SK-N-SH (cell line): ENCODE results near the gene MAPK10. TPM values are rescaled to one million over a fixed set of nuclear protein-coding genes. Genes with fewer than 3 reads are reported as not detected.

Experiments used
- CTCF ChIA-PET: fragments of 300-600, 350-600 bp; formaldehyde crosslinking; extraction: SDS; loops from one replicate; lab custom pipeline; 2021; lab: Yijun Ruan, JAX
- POLR2A ChIA-PET: fragments of 350-600 bp; sonication (Branson Sonifier 250); formaldehyde crosslinking; extraction: SDS; loops from one replicate; lab custom pipeline; 2020; ENCODE audit warnings: antibody characterized with exemption, inconsistent platforms; lab: Yijun Ruan, JAX
- DNase-seq: peaks from one replicate; pipeline ENCODE4 v3.0.0; 2012
- H2AFZ ChIP-seq: fragments of 200-600 bp; sonication (generic); 2 replicates; pipeline ENCODE4 v1.8.1; 2016; ENCODE audit warnings: antibody characterized with exemption, mild to moderate bottlenecking, low read depth
- H3F3A ChIP-seq: fragments of 200-600 bp; sonication (generic); replicated peaks from 2 replicates; pipeline ENCODE3; 2016; ENCODE audit warnings: antibody characterized with exemption, mild to moderate bottlenecking; ENCODE audit not compliant: insufficient read depth
- H3K27ac ChIP-seq, 2 experiments: fragments of 200-500 bp in 1 of 2; fragments of 200-600 bp in 1 of 2; sonication (Bioruptor generic) in 1 of 2; sonication (generic), shearing (Covaris generic) in 1 of 2; 2 replicates each; pipeline versions ENCODE4 v1.5.1 to v1.6.1; 2014 to 2016; ENCODE audit warnings: low read depth in 2 of 2, inconsistent platforms in 1 of 2, low read length in 1 of 2, mild to moderate bottlenecking in 1 of 2, mixed read lengths in 1 of 2
- H3K27me3 ChIP-seq: fragments of 200-600 bp; sonication (generic), shearing (Covaris generic); 2 replicates; pipeline ENCODE4 v1.6.1; 2016; ENCODE audit warnings: mixed run types; ENCODE audit not compliant: insufficient read depth
- H3K36me3 ChIP-seq, 2 experiments: fragments of 200-500 bp in 1 of 2; fragments of 200-600 bp in 1 of 2; sonication (Bioruptor generic) in 1 of 2; sonication (generic) in 1 of 2; replicated peaks in 1 of 2; 2 replicates each; pipeline versions ENCODE3 to v1.5.1; 2014 to 2016; ENCODE audit warnings: low read length in 1 of 2, mild to moderate bottlenecking in 1 of 2; ENCODE audit not compliant: insufficient read depth in 2 of 2, control insufficient read depth in 1 of 2
- H3K4me1 ChIP-seq, 2 experiments: fragments of 200-500 bp in 1 of 2; fragments of 200-600 bp in 1 of 2; sonication (Bioruptor generic) in 1 of 2; sonication (generic), shearing (Covaris generic) in 1 of 2; 2 replicates each; pipeline versions ENCODE4 v1.5.1 to v1.6.1; 2014 to 2016; ENCODE audit warnings: low read depth in 1 of 2, low read length in 1 of 2, mixed run types in 1 of 2; ENCODE audit not compliant: insufficient read depth in 2 of 2, control insufficient read depth in 1 of 2
- H3K4me2 ChIP-seq: fragments of 200-600 bp; sonication (generic), shearing (Covaris generic); 2 replicates; pipeline ENCODE4 v1.6.1; 2017; ENCODE audit warnings: mixed run types
- H3K4me3 ChIP-seq, 2 experiments: fragments of 200-500 bp in 1 of 2; fragments of 200-600 bp in 1 of 2; sonication (Bioruptor generic) in 1 of 2; sonication (generic), shearing (Covaris generic) in 1 of 2; 2 replicates each; pipeline versions ENCODE4 v1.5.1 to v1.8.1; 2014 to 2016; ENCODE audit warnings: low read depth in 2 of 2, inconsistent platforms in 1 of 2, low read length in 1 of 2, mild to moderate bottlenecking in 1 of 2, mixed read lengths in 1 of 2, moderate library complexity in 1 of 2
- H3K79me2 ChIP-seq: fragments of 200-600 bp; sonication (generic); 2 replicates; pipeline ENCODE4 v1.8.1; 2017; ENCODE audit warnings: mild to moderate bottlenecking; ENCODE audit not compliant: insufficient read depth
- H3K9ac ChIP-seq: fragments of 200-600 bp; sonication (generic); 2 replicates; pipeline ENCODE4 v1.6.1; 2017; ENCODE audit warnings: mixed run types
- H3K9me2 ChIP-seq: fragments of 200-600 bp; sonication (generic); 2 replicates; pipeline ENCODE4 v1.6.1; 2017; ENCODE audit warnings: mixed run types
- H3K9me3 ChIP-seq: fragments of 200-600 bp; sonication (generic); 2 replicates; pipeline ENCODE4 v1.6.1; 2017; ENCODE audit warnings: mixed run types, mild to moderate bottlenecking, moderate library complexity
- H4K20me1 ChIP-seq: fragments of 200-600 bp; sonication (generic); 2 replicates; pipeline ENCODE4 v1.6.1; 2017; ENCODE audit warnings: mild to moderate bottlenecking, mixed run types; ENCODE audit not compliant: insufficient read depth
- ELF1 ChIP-seq: IDR thresholded peaks from 2 replicates; pipeline ENCODE4 v1.4.0; 2012
- EP300 ChIP-seq, 2 experiments: IDR thresholded peaks; 2 replicates each; pipeline versions ENCODE4 v1.4.0 to v1.6.1; 2012; ENCODE audit warnings: borderline replicate concordance in 1 of 2, low read depth in 1 of 2, low read length in 1 of 2
- FOXJ3 ChIP-seq: sonication (generic); formaldehyde crosslinking; IDR thresholded peaks from 2 replicates; pipeline ENCODE4 v1.5.1; 2020; ENCODE audit warnings: mild to moderate bottlenecking, missing genetic modification reagents
- GATA2 ChIP-seq: sonication (generic); formaldehyde crosslinking; IDR thresholded peaks from 2 replicates; pipeline ENCODE4 v1.5.0; 2020; ENCODE audit warnings: mild to moderate bottlenecking, missing genetic modification reagents
- NFIC ChIP-seq: IDR thresholded peaks from 2 replicates; pipeline ENCODE4 v1.4.0; 2012; ENCODE audit warnings: borderline replicate concordance
- RCOR1 ChIP-seq: fragments of 150-350 bp; IDR thresholded peaks from 2 replicates; pipeline ENCODE4 v1.6.1; 2017; ENCODE audit warnings: antibody characterized with exemption, low read length
- SIN3A ChIP-seq: IDR thresholded peaks from 2 replicates; pipeline ENCODE4 v1.6.1; 2012; ENCODE audit warnings: low read depth, mild to moderate bottlenecking, low read length, moderate library complexity, borderline replicate concordance
- TEAD4 ChIP-seq: IDR thresholded peaks from 2 replicates; pipeline ENCODE4 v1.4.0; 2012; ENCODE audit warnings: mild to moderate bottlenecking, borderline replicate concordance; ENCODE audit not compliant: insufficient read depth
- YY1 ChIP-seq: IDR thresholded peaks from 2 replicates; pipeline ENCODE4 v1.4.0; 2012; ENCODE audit warnings: low read depth, mild to moderate bottlenecking
- WGBS: methylation state at CpG from one replicate; pipeline ENCODE4 v1.1.6; 2017; ENCODE audit warnings: low lambda C conversion rate; 5-methylcytosine and 5-hydroxymethylcytosine counted together
- polyA plus RNA-seq, 3 experiments: library from polyadenylated mRNA; depleted of rRNA; stranded (reverse); fragments of >200 nt; gene quantifications; 2 replicates each; pipeline ENCODE4 v1.2.3, GENCODE V29; 2012
- TF ChIP-seq, protein P1 (sequence below): IDR thresholded peaks from 2 replicates; pipeline ENCODE4 v1.4.0; 2012; ENCODE audit warnings: low read depth, borderline replicate concordance
- TF ChIP-seq, protein P2 (sequence below): IDR thresholded peaks from 2 replicates; pipeline ENCODE4 v1.6.1; 2012; ENCODE audit warnings: mild to moderate bottlenecking, low read depth, low read length, moderate library complexity
- TF ChIP-seq, protein P3 (sequence below): IDR thresholded peaks from 2 replicates; pipeline ENCODE4 v1.4.0; 2012; ENCODE audit warnings: low read depth, borderline replicate concordance
- TF ChIP-seq, protein P4 (sequence below): IDR thresholded peaks from 2 replicates; pipeline ENCODE4; 2012

The MAPK10 gene
- polyA plus RNA-seq, 1 of the 3 experiments (the other 2 are of a cell fraction): 8.1 TPM

DNA sequence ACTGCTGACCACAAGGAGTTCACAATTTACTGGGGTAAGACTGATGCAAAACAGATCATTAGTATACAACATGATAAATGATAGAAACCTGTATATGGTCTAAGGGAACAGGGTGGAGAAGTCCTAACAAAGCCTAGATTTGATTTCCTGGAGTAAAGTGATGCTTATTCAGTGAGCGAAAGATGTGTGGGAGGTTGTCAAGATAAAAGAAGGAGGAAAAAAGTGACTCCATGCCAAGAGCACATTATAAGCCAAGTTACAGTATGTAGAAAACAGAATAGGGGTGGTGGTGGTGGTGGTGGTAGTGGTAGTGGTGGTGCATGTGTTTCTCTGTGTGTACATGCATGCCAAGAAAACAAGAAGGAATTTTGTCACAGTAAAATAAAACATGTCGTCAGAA, 325.2 kb downstream of the MAPK10 start:
- Histone ChIP-seq H3K79me2 (no peaks in the 10 kb centered on the region), H3K4me3 (no peak overlapping the region), H3K9me3 (no peaks in the 10 kb centered on the region), H3F3A (peaks cover 13% of the 10 kb centered on the region)
- TF ChIP-seq RCOR1 (no peak), YY1 (no peak), TEAD4 (no peak), GATA2 (no peak), SIN3A (no peak), EP300 (IDR thresholded peaks at IDR 0.05; ENCODE audit: borderline replicate concordance in 1 of 2, low read depth in 1 of 2, low read length in 1 of 2) (no peak), FOXJ3 (CRISPR knock-in tag) (no peak), NFIC (no peak), ELF1 (no peak)
- TF ChIP-seq, protein P1, sequence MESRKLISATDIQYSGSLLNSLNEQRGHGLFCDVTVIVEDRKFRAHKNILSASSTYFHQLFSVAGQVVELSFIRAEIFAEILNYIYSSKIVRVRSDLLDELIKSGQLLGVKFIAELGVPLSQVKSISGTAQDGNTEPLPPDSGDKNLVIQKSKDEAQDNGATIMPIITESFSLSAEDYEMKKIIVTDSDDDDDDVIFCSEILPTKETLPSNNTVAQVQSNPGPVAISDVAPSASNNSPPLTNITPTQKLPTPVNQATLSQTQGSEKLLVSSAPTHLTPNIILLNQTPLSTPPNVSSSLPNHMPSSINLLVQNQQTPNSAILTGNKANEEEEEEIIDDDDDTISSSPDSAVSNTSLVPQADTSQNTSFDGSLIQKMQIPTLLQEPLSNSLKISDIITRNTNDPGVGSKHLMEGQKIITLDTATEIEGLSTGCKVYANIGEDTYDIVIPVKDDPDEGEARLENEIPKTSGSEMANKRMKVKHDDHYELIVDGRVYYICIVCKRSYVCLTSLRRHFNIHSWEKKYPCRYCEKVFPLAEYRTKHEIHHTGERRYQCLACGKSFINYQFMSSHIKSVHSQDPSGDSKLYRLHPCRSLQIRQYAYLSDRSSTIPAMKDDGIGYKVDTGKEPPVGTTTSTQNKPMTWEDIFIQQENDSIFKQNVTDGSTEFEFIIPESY: no peak
- TF ChIP-seq, protein P2, sequence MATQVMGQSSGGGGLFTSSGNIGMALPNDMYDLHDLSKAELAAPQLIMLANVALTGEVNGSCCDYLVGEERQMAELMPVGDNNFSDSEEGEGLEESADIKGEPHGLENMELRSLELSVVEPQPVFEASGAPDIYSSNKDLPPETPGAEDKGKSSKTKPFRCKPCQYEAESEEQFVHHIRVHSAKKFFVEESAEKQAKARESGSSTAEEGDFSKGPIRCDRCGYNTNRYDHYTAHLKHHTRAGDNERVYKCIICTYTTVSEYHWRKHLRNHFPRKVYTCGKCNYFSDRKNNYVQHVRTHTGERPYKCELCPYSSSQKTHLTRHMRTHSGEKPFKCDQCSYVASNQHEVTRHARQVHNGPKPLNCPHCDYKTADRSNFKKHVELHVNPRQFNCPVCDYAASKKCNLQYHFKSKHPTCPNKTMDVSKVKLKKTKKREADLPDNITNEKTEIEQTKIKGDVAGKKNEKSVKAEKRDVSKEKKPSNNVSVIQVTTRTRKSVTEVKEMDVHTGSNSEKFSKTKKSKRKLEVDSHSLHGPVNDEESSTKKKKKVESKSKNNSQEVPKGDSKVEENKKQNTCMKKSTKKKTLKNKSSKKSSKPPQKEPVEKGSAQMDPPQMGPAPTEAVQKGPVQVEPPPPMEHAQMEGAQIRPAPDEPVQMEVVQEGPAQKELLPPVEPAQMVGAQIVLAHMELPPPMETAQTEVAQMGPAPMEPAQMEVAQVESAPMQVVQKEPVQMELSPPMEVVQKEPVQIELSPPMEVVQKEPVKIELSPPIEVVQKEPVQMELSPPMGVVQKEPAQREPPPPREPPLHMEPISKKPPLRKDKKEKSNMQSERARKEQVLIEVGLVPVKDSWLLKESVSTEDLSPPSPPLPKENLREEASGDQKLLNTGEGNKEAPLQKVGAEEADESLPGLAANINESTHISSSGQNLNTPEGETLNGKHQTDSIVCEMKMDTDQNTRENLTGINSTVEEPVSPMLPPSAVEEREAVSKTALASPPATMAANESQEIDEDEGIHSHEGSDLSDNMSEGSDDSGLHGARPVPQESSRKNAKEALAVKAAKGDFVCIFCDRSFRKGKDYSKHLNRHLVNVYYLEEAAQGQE: no peak
- TF ChIP-seq, protein P3, sequence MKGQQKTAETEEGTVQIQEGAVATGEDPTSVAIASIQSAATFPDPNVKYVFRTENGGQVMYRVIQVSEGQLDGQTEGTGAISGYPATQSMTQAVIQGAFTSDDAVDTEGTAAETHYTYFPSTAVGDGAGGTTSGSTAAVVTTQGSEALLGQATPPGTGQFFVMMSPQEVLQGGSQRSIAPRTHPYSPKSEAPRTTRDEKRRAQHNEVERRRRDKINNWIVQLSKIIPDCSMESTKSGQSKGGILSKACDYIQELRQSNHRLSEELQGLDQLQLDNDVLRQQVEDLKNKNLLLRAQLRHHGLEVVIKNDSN: no peak
- TF ChIP-seq, protein P4, sequence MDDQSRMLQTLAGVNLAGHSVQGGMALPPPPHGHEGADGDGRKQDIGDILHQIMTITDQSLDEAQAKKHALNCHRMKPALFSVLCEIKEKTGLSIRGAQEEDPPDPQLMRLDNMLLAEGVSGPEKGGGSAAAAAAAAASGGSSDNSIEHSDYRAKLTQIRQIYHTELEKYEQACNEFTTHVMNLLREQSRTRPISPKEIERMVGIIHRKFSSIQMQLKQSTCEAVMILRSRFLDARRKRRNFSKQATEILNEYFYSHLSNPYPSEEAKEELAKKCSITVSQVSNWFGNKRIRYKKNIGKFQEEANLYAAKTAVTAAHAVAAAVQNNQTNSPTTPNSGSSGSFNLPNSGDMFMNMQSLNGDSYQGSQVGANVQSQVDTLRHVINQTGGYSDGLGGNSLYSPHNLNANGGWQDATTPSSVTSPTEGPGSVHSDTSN: no peak
- TF ChIP-seq, all 33 proteins: peak for 0
- Histone ChIP-seq H4K20me1 (no peaks in the 10 kb centered on the region), H3K4me1 (peaks cover 10 to 24% of the 10 kb centered on the region in 2 experiments; a peak in 3 of 4 replicates), H3K4me2 (no peak overlapping the region), H2AFZ (no peak overlapping the region), H3K9ac (no peak overlapping the region), H3K9me2 (no peaks in the 10 kb centered on the region), H3K27ac (no peak overlapping the region), H3K27me3 (no peaks in the 10 kb centered on the region), H3K36me3 (no peaks in the 10 kb centered on the region)
- DNase-seq: no peak
- POLR2A ChIA-PET: no interaction called here
- CTCF ChIA-PET: interaction anchor here (1.0 to 16.5 kb wide), 2 partner anchors 9 to 237 kb away, joined by 3 to 159 read pairs; no protein-coding TSS in a partner anchor
- 65% methylated on average over 2 of the region's 2 CpGs for WGBS
